ENCODE data around the gene PLPP3.

GRCh38 chr1:56468518-56468917 lies 110.8 kb downstream of the PLPP3 start:
- TF ChIP-seq ZFP36 (IDR thresholded peaks at IDR 0.05; ENCODE audit: low read depth, low read length, partially characterized antibody) (no peak), CREB1 (IDR thresholded peaks at IDR 0.05) (no peak), CREB1 (CRISPR knock-in tag; IDR thresholded peaks at IDR 0.05) (no peak), BRCA1 (IDR thresholded peaks at IDR 0.05) (no peak), BRCA1 (CRISPR knock-in tag; IDR thresholded peaks at IDR 0.05) (no peak), CTCF (IDR thresholded peaks at IDR 0.05 in 2 of 3, conservative IDR thresholded peaks at IDR 0.05 in 1 of 3; ENCODE audit: insufficient read depth in 2 of 3, low read depth in 1 of 3, low read length in 3 of 3) (no peak), POLR2A (conservative IDR thresholded peaks at IDR 0.05) (no peak), HMG20A (CRISPR knock-in tag; conservative IDR thresholded peaks at IDR 0.05) (no peak), ZNF146 (CRISPR knock-in tag; IDR thresholded peaks at IDR 0.05; ENCODE audit: unreplicated experiment) (no peak), NCOA6 (IDR thresholded peaks at IDR 0.05) (no peak), EP300 (IDR thresholded peaks at IDR 0.05; ENCODE audit: low read length) (no peak), ZSCAN29 (IDR thresholded peaks at IDR 0.05) (no peak), ETS1 (conservative IDR thresholded peaks at IDR 0.05; ENCODE audit: control insufficient read depth, low read depth, low read length) (no peak), SAFB2 (IDR thresholded peaks at IDR 0.05; ENCODE audit: borderline replicate concordance, low read depth, low read length, severe bottlenecking) (no peak), SAP30 (IDR thresholded peaks at IDR 0.05; ENCODE audit: borderline replicate concordance, insufficient read depth, low read depth, low read length, poor library complexity, severe bottlenecking) (no peak), HNRNPLL (IDR thresholded peaks at IDR 0.05; ENCODE audit: low read depth, low read length, poor library complexity, severe bottlenecking) (no peak)
